Esophagus muscularis mucosa (tissue), 4 donors: ENCODE measurements around the gene LAMA5.

Experiments used
- CTCF ChIP-seq, 3 experiments: fragments of 200-600 bp in 2 of 3; fragments of 450-650 bp in 1 of 3; sonication (generic) in 2 of 3; IDR thresholded peaks; one replicate each; pipeline ENCODE4 v1.5.1; 2017 to 2019; ENCODE audit warnings: antibody characterized with exemption in 3 of 3, mild to moderate bottlenecking in 2 of 3, moderate library complexity in 1 of 3
- EP300 ChIP-seq: sonication (generic); formaldehyde crosslinking; IDR thresholded peaks from one replicate; pipeline ENCODE4 v1.6.1; 2017; ENCODE audit warnings: antibody characterized with exemption
- POLR2A ChIP-seq: fragments of 450-650 bp; IDR thresholded peaks from one replicate; pipeline ENCODE4 v1.6.1; 2017; ENCODE audit warnings: antibody characterized with exemption, moderate library complexity, mild to moderate bottlenecking, low read depth
- POLR2AphosphoS5 ChIP-seq, 2 donors: sonication (generic); formaldehyde crosslinking; IDR thresholded peaks; one replicate each; pipeline ENCODE4 v1.6.1; 2017; ENCODE audit warnings: antibody characterized with exemption in 2 of 2

GRCh38 chr20:62309947-62310756 is 57.0 kb downstream of the LAMA5 start:
- TF ChIP-seq POLR2A (no peak), CTCF (IDR thresholded peaks at IDR 0.05) (no peak), POLR2AphosphoS5 (IDR thresholded peaks at IDR 0.05) (no peak), EP300 (no peak)
